HG03196 (cell line): ENCODE measurements around the gene FGD5.

Experiments used
- ATAC-seq: cut with Tn5 transposase; IDR thresholded peaks from one replicate; pipeline ENCODE4 v1.9.1; 2021; ENCODE audit not compliant: unreplicated experiment

Gene FGD5

GRCh38 chr3:14789221-14789620 lies 29.5 kb upstream of the FGD5 start:
- no peak for ATAC-seq

- no peak for ATAC-seq
These were observed 29.0 kb upstream of the FGD5 start for GRCh38 chr3:14789640-14790285.

- ATAC-seq: no peak
These were observed 27.3 kb upstream of the FGD5 start for GRCh38 chr3:14791343-14791945.

GRCh38 chr3:14792691-14793121 lies 26.1 kb upstream of the FGD5 start:
- no peak for ATAC-seq

GRCh38 chr3:14793126-14793857 lies 25.5 kb upstream of the FGD5 start:
- ATAC-seq: no peak

GRCh38 chr3:14793858-14794234 lies 24.9 kb upstream of the FGD5 start:
- ATAC-seq: no peak

- no peak for ATAC-seq
These were observed 24.3 kb upstream of the FGD5 start for GRCh38 chr3:14794435-14794834.

GRCh38 chr3:14795996-14796395 lies 22.8 kb upstream of the FGD5 start:
- no peak for ATAC-seq

- ATAC-seq: no peak
These were observed 22.2 kb upstream of the FGD5 start for GRCh38 chr3:14796403-14797077.

GRCh38 chr3:14797731-14798130 lies 21.0 kb upstream of the FGD5 start:
- ATAC-seq: no peak

- no peak for ATAC-seq
These were observed 20.5 kb upstream of the FGD5 start for GRCh38 chr3:14798231-14798630.

GRCh38 chr3:14799146-14799545 lies 19.6 kb upstream of the FGD5 start:
- no peak for ATAC-seq

- no peak for ATAC-seq
These were observed 17.7 kb upstream of the FGD5 start for GRCh38 chr3:14801031-14801430.

GRCh38 chr3:14801668-14802380 lies 16.9 kb upstream of the FGD5 start:
- ATAC-seq: no peak

GRCh38 chr3:14802381-14802731 lies 16.4 kb upstream of the FGD5 start:
- no peak for ATAC-seq

- ATAC-seq: no peak
These were observed 15.4 kb upstream of the FGD5 start for GRCh38 chr3:14803101-14803980.

- no peak for ATAC-seq
These were observed 14.6 kb upstream of the FGD5 start for GRCh38 chr3:14803981-14804834.

GRCh38 chr3:14804835-14805780 lies 13.7 kb upstream of the FGD5 start:
- ATAC-seq: no peak
